HG03159 (cell line): ENCODE data around the gene TAS1R2.
"Not testable (repeated sequence)": the region's sequence is repeated elsewhere in the genome, so short reads cannot be mapped to it uniquely, and the experiment has no call there.

Experiments used
- ATAC-seq: cut with Tn5 transposase; IDR thresholded peaks from one replicate; pipeline ENCODE4 v1.9.1; 2021; ENCODE audit warnings: mild to moderate bottlenecking, moderate library complexity; ENCODE audit not compliant: unreplicated experiment

Gene TAS1R2

DNA sequence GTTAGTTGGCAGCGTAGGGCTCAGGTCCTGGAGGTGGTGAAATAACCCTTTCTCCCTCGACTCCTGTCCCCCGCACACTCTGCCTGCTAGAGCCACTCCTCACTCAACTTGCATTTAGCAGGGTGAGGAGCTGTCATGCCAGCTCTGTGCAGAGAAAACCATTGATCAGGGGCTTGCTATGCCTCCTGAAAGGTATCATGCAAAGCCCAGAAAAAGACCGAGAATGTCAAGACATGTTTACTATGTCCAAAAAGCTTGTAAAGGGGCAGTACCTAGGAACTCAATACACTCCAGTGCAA lies 24.9 kb upstream of the TAS1R2 start:
- ATAC-seq: no peak

DNA sequence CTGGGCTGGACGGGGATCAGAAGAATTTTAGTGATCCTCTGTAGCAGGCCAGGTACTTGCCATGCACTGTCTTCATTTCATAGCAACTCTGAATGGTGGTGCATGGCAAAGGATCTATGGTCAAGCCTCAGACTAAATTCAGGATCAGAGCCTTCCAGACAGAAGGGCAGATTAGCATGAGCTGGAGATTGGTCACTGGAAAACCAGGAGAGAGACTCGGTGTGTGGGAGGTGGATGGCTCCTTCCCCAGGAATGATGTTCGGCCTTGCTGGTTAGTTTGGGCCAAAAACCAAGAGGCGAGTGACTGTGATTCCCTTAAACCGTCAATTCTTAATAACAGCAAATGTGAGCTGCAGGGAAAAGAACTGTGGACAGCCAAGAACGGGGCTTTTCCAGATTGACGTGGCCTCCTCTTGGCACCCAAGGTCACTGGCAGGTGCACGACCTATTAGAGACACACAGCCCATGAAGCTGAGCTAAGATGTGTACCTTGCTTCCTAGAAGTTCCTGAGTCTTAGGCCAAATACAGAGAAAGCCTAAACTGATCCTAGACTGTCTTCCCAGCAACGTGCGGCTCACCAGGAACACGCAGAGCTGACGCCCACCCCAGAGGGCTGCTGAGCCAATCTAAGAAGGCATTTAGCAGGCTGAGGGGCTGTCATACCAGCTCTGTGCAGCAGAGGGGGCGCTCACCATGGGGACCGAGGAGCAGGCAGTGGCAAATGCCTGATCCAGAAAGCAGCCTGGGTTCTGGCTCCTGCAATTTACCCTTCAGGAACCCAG lies 24.4 kb upstream of the TAS1R2 start:
- no peak for ATAC-seq

DNA sequence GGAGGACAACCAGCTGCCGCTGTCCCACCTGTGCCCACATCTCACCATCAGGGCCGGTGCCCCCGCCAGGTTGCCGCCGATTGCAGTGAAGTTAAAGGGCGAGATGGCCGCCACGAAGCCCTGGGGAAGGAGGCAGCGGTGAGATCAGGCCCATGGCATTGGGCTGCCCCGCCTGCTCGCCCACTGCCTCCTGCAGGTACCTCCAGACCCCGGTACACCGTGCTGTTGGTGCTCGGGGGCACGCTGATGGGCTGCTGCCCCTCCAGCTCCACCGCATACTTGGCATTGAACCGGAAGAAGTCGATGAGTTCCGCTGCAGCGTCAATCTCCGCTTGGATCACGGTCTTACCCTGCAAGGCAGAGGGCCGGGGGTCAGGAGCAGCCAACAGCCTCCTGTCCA lies 23.6 kb upstream of the TAS1R2 start:
- ATAC-seq: no peak

DNA sequence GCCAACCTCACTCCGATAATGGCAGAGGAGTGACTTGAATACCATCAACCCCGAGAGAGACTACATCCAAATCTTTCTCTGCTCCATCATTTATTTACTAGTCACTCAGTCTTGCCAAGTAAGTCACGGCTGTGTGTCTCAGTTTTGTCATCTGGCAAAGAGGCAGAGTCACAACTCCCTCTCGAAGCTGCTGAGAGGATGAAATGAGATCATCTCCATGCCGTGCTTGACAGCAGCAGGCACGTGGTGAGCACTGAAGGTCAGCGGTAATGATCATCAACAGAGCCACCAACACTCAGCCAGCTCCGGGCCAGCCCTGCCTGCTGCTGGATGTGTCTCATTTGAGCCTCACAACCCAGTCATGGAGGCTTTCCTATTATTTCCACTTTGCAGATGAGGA lies 23.0 kb upstream of the TAS1R2 start:
- no peak for ATAC-seq

DNA sequence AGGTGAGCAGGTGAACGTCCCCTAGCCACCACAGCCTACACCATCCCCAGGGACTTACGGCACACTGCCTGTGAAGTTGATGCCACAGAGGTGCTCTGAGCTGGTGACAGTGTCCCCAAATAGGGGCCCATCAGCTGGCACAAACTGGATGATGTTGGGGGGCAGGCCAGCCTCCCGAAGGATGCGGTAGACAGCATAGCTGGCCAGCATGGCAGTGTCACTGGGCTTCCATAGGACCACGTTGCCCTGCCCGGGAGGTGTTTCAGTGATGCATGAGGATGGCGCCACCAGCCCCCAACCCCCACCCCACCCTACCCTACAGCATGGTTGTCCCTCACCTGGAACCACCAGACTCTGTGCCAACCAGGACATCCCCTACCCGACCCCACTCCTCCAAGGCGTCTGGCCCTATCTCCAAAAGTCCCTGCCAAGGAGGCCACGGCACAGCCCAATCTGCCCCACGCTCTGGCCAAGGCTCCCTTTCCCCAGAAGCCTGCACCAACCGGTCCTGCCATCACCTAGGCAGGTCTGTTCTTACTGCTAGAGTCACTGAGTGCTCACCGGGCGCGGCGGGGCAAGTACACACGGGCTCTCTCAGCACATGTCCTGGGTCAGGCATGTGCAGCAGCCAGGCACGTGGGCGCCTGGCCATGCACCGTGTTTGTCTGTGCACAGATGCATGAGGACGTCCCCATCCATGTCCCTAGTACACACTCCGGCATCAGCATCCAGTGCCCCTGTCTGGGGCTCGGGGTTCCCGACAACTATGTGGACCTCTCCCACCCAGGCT lies 22.4 kb upstream of the TAS1R2 start:
- no peak for ATAC-seq

DNA sequence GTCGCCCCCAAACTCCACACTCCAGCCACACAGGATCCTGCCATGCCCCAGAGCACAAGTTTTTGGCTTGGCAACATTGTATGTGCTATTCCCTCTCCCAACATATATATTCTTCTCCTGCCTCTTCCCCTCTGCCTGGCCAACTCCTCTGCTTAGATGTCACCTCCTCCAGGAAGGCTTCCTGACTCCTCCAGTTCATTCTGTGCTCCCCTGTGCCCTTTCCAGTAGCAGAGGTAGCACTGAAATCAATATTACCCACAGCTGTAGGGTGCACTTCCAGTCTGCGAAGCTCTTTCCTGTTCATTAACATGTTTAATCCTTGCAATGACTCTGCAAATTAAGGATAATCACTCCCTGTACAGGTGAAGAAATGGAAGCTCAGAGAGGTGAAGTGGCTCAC lies 21.7 kb upstream of the TAS1R2 start:
- ATAC-seq: no peak

DNA sequence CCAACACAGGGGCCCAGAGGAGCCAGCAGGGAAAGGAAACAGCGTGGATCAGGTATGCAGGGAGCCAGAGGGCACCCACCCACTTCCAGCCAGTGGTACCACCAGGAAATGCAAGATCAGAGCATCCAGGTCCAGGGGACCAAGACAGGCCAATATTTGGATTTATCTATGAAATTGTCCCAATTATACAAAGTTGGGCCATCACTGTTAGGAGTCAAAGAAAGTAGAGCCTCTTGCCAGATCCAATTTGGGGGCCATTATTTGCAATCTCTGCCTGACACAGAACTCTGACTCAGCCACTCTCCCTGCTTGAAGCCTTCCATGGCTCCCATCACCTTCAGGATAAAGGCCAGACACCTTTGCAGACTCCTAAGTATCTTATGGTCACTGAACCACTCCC lies 21.1 kb upstream of the TAS1R2 start:
- no peak for ATAC-seq

DNA sequence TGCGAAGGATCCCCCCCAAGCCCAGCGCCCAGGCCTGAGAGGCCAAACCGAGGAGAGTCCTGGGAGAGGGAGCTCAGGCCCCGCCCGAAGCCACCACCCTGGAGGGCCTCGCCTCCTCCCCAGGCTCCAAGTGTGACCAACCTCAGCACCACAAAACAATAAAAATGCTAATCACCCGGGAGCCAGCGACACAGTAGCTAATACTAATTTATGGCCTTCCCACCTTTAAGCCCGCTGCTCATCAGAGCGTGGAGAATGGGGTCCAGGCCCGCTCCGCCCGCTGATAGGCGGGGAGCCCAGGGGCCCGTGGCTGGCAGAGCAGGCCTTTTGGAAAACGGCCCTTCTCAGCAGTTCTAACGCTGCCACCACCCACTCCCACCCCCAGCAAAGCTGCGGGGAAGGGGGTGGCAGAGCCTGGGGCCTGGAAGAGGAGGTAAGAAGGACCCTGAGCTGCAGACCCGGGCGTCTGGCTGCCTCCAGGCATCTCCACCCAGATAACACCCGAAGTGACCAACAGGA lies 20.4 kb upstream of the TAS1R2 start:
- ATAC-seq: no peak

DNA sequence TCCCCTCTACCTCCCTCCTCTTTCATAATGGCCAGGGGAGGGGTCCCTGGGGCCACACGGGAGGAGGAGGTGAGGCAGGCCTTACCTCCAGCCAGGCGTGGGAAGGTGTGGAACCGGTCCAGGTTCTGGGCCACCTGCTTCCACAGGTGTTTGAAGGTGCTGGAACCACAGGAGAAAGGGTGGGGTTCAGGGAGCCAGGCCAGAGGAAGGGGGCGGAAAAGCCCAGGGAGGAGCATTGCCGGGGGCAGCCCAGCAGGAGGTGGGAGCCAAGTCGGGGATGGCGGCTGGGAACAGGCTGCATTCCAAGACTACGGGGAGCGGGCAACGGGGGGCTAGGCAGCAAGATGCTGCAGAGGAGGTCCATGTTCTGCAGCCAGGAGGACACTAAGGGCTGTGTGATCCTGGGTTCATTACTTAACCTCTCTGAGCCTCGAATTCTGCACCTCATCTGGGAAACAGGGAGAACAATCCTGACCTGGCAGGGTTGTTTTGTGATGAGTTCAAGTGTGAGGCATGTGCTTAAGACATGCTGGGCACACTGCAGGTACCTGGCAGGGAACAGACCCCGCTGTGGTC lies 19.8 kb upstream of the TAS1R2 start:
- no peak for ATAC-seq

DNA sequence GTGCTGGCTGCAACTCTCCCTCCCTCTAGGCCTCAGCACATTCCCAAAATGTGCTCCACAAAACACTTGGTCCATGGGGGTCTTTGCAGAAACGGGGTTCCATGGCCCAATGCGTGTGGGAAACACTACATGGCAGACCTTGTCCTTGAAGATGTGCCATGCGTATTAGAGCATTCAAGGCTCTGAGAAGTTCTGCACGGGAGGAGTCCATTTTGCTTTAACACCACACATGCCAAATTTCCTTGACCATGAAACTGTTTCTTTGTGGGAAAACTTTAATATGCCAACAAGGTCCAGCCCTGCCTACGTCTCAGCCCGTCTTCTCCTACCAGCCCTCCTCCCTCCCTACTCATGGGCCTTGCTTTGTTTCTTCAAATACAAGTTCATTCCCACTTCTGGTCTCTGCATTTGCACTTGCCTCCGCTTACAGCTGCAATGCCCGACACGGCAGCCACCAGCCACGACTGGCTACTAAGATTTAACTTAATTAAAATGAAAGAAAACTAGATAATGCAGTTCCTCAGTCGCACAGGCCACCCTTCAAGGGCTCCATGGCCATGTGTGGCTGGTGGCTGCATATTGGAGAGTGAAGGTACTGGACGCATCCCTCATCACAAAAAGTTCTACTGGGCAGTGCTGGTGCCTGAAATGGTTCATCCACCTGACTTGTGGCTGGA lies 19.2 kb upstream of the TAS1R2 start:
- ATAC-seq: no peak

DNA sequence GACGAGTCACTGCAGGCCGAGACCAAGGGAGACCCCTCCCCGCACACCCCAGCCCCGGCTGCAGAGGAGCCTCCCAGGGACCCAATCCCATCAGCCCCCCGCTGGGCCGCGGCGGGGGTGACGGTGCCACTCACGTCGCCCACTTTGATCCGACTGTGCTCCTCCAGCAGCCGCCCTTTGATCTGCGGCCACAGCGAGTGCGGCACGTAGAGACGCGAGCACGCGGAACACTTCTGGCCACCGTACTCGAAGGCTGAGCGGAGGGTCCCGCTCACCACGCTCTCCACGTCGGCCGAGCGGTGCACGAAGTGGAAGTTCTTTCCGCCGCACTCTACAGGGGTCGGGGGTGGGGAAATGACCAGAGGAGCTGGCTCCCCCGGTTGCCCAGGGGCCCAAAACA lies 17.8 kb upstream of the TAS1R2 start:
- no peak for ATAC-seq

DNA sequence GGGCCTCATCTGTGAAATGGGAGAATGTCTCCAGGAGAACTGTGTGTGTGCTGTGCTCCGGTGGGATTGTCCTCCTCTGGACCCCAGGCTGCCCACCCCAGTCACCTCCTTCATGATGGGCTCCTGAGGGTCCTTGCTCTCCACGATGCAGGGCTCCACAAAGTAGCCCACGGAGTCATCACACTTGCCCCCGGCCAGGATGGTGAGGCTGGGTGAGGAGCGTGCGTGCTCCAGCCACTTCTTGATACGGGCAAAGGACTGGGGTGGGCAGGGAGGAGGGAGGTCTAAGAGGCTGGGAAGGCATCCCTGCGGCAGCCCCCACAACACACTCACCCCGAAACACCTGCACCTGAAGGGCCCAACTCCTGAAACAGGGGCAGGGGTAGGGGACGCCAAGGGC lies 16.8 kb upstream of the TAS1R2 start:
- ATAC-seq: no peak

DNA sequence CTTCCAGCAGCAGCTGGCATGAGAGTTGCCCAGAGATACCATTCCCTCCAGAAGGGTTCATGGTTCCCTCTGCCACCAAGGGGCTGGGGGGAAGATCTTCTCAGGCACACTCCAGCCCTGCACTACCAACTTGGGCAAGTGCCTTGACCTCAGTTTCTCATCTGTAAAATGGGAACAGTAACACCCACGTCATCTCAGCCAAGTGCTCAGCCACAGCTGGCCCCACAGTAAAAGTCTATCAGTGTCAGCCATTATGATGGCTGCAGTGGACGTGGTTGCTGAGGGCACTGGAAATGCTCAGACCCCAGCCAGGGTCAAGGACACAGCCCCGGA lies 16.3 kb upstream of the TAS1R2 start:
- no peak for ATAC-seq

DNA sequence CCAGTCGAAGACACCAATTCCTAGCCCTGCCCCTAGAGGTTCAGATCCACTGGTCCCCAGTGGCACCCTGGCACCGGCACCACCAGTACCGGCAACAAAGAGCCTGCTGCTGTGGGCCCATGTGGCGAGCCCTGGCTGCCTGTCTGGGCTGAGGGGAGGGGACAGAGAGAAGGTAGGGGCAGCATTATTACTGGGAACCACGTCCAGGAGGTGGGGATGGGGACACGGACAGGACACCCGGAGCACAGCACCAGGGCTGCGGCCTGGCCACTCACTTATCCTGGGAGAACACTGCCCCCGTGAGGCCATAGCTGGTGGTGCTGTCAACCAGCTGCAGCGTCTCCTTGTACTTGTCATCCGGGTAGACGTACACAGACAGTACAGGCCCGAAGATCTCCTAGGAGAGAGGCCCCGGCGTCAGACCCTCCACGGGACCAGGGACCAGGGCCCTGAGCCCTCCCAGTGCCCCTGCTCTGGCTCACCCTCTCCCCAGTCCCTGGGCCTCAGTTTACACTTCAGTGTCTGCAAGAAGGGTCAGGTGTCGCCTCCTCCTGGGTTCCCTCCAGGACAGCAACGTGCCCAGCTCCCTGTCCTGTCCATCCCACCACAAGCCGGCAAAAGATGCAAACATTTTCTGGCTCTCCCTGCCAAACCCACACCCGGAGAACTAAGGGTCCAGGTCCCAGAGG lies 15.8 kb upstream of the TAS1R2 start:
- ATAC-seq: no peak

DNA sequence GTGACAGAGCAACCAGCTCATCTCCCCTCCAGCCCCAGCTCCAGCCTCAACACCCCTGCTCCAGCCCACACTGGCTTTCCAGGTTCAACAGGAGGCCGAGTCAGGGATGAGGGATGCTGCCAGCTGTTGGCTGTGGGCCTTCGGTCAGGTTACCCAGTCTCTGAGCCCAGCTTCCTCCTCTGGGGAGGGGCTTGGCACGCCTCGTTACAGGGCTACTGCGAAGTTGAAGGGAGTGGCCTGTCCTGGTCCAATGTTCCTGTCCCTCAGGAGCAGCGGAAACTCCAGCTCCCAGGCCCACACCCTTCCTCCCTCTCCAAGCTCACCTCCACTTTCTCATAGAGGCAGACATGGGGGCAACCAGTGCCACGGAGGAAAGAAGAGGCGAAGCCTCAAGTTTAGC lies 15.1 kb upstream of the TAS1R2 start:
- ATAC-seq: no peak

DNA sequence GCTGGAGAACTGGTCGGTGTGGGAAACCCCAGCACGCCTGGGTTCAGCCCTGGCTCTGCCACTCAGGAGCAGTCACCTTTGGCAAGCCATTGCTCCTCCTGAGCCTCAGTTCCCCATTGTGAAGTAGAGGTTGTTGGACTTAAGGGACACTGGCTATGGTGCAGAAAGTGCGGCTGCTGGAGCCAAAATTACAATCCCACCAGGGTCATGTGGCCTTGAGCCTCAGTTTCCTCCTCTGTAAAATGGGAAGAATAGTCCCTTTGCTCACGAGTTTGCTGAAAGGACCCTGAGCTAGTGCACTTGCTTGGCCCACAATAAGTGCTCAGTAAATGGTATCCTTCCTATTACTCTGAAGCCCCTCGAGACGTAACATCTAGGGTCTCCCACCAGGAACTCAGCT lies 14.6 kb upstream of the TAS1R2 start:
- ATAC-seq: no peak

DNA sequence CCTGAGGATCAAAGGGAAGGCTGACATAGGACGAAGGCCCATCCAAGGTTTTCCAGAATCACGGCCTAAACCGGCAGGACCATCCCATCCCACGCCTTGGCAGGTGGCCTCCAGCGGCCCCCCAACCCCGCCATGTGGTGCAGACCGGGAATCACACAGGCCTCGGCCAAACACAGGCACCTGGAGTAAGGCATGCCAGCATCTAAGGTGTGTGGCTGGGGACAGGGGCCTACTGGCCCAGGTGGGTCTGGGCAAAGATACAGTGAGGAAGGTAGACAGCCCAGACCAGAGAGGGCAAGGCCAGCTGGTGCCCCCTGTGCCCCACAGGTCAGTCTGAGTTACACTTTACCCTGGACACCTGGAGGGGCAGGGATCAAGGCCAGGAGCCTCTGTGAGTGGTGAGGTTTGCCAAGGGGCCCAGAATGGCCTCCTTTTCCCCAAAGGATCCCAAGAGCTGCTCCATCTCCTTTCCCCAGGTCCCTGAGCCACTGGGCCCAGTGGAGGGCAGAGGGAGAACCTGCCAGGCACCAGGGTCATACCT lies 12.7 kb upstream of the TAS1R2 start:
- no peak for ATAC-seq

DNA sequence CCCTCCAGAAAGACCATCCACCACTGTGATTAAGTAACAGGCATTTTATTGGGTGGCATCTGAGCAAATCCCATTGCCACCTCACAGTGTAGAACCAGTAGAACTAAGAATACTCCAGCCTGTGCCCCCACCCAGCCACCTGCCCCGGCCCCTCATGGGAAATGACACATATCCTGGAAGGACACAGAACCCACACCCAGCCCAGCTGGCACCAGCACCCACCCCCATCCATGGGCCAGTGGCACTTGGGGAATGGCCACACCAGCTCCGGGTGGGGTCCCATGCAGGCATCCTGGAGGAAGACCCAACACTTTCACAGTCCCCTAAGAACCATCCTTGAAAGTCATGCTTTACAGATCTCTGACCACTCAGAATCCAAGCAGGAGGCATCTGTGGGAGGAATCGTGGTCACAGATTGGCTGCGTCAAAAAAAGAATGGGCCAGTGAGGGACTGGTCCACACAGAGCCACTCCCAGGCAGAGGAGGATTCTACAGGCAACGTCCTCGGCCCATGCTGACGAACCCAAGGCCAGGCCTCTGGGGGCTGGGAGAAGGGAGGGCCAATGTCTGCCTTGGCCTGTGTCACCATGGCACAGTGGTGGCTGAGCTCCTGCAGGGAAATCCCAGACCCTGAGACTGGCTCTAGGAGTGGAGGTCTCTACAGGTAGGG lies 12.1 kb upstream of the TAS1R2 start:
- ATAC-seq: no peak

DNA sequence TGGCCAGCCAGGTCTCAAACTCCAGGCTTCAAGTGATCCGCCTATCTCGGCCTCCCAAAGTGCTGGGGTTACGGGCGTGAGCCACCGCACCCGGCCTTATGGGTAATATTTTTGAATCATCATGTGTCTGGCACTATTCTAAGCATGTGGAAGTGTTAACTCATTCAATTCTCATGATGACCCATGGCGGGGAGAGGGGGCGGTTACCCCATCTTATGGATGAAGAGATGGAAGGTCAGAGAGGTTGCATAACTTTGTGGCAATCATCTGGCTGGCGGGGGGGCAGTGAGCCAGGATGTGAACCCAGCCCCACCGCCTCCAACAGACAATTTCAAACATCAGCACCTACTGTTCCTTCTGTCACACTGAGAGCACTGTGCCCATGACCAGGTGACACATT lies 11.5 kb upstream of the TAS1R2 start:
- no peak for ATAC-seq

DNA sequence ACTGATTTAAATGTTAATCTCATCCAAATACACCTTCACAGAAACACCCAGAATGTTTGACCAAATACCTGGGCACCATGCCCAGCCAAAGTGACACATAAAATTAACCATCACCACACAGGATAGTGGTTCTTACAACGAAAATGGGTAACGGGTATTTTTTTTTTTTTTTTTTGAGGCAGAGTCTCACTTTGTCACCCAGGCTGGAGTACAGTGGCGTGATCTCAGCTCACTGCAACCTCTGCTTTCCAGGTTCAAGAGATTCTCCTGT lies 11.1 kb upstream of the TAS1R2 start:
- ATAC-seq: not testable (repeated sequence)
